Measurements from ENCODE around the gene TAPBP.

DNA sequence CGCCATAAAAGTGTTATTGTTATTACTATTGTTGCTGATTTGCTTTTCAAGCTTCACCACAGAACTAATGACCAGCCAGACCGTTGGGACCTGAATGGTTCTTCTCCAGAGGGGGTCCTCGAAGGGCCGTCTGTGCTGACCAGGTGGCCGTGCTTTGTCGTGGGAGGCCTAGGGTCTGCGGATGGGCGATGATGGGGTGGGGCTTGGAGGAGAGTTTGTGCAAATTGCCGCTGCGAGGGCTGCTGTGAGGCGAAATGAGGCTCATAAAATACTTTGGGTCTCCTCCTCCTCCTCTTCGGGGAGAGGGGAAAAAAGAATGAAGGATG, 9.7 kb upstream of the TAPBP start:
- TF ChIP-seq, protein P1, sequence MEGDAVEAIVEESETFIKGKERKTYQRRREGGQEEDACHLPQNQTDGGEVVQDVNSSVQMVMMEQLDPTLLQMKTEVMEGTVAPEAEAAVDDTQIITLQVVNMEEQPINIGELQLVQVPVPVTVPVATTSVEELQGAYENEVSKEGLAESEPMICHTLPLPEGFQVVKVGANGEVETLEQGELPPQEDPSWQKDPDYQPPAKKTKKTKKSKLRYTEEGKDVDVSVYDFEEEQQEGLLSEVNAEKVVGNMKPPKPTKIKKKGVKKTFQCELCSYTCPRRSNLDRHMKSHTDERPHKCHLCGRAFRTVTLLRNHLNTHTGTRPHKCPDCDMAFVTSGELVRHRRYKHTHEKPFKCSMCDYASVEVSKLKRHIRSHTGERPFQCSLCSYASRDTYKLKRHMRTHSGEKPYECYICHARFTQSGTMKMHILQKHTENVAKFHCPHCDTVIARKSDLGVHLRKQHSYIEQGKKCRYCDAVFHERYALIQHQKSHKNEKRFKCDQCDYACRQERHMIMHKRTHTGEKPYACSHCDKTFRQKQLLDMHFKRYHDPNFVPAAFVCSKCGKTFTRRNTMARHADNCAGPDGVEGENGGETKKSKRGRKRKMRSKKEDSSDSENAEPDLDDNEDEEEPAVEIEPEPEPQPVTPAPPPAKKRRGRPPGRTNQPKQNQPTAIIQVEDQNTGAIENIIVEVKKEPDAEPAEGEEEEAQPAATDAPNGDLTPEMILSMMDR (IDR thresholded peaks at IDR 0.05) = no peak
- TF ChIP-seq POLR2A (IDR thresholded peaks at IDR 0.05) = no peak

Measured in testis (tissue), 2 donors.